COLO668 (cell line): Measurements from ENCODE around the gene SLC35D2.
A peak's percentile ranks its signal among the peaks of the same experiment; 100 is the strongest.

Experiments
- DNase-seq: peaks from one replicate; lab custom pipeline; 2025; ENCODE audit not compliant: unreplicated experiment; lab: John Stamatoyannopoulos, UW

SLC35D2 gene

GRCh38 chr9:96383165-96383942 is at the start of gene SLC35D2:
Gene SLC35D2, minus strand, starts transcription at chr9:96383711. Its CDS starts 77 bp downstream, at chr9:96383634.
- DNase-seq: peak; percentile 70

- DNase-seq: no peak
Measured at GRCh38 chr9:96430377-96430776, 46.9 kb upstream of the SLC35D2 start.

- DNase-seq: no peak
Measured at GRCh38 chr9:96429732-96430131, 46.2 kb upstream of the SLC35D2 start.

GRCh38 chr9:96425500-96426169 is 42.1 kb upstream of the SLC35D2 start:
- no peak for DNase-seq

GRCh38 chr9:96423985-96424336 is 40.5 kb upstream of the SLC35D2 start:
- DNase-seq: no peak

GRCh38 chr9:96423322-96423984 is 39.9 kb upstream of the SLC35D2 start:
- DNase-seq: no peak

- peak; percentile 31 for DNase-seq
Measured at GRCh38 chr9:96420468-96421219, 37.1 kb upstream of the SLC35D2 start.

GRCh38 chr9:96419691-96419969 is 36.1 kb upstream of the SLC35D2 start:
- DNase-seq: no peak

- DNase-seq: peak; percentile 83
Measured at GRCh38 chr9:96418920-96419690, 35.6 kb upstream of the SLC35D2 start.

- peak; percentile 98 for DNase-seq
Measured at GRCh38 chr9:96418083-96418919, 34.8 kb upstream of the SLC35D2 start, which contains the start of gene ZNF367. Gene ZNF367, minus strand, starts transcription at chr9:96418370. Its CDS starts 338 bp downstream, at chr9:96418032.

- DNase-seq: no peak
Measured at GRCh38 chr9:96417661-96418082, 34.2 kb upstream of the SLC35D2 start.

GRCh38 chr9:96417051-96417586 is 33.6 kb upstream of the SLC35D2 start:
- peak; percentile 96 for DNase-seq

GRCh38 chr9:96413302-96414221 is 30.1 kb upstream of the SLC35D2 start:
- no peak for DNase-seq

- no peak for DNase-seq
Measured at GRCh38 chr9:96412174-96412913, 28.8 kb upstream of the SLC35D2 start.

- DNase-seq: no peak
Measured at GRCh38 chr9:96411129-96411838, 27.8 kb upstream of the SLC35D2 start.

- no peak for DNase-seq
Measured at GRCh38 chr9:96408409-96409280, 25.1 kb upstream of the SLC35D2 start.
